Measurements from ENCODE around the gene CCDC117.
A peak's percentile ranks its signal among the peaks of the same experiment; 100 is the strongest.
"Not testable (repeated sequence)": the region's sequence is repeated elsewhere in the genome, so short reads cannot be mapped to it uniquely, and the experiment has no call there.

The CCDC117 gene
- 23.5 to 33.7 (median 23.7) reads per million in 3 donors for total RNA-seq

GRCh38 chr22:28772633-28773460, at the start of gene CCDC117:
TSS of gene CCDC117 (plus strand) at chr22:28772695. CDS start at chr22:28772850, 155 bp downstream.
- H3K27ac ChIP-seq (ENCODE audit: insufficient read depth, low read length, poor library complexity, severe bottlenecking) = peak within 1 kb of the TSS; percentile 88
- H3K36me3 ChIP-seq (ENCODE audit: control insufficient read depth, insufficient read depth, low read length) = no peaks in the 10 kb centered on the region
- H3K9me3 ChIP-seq (ENCODE audit: control insufficient read depth, low read length) = no peaks in the 10 kb centered on the region
- peak within 1 kb of the TSS; percentile 78 for H3K4me3 ChIP-seq (ENCODE audit: insufficient read depth, low read depth, low read length, poor library complexity, severe bottlenecking)
- H3K4me1 ChIP-seq (ENCODE audit: control insufficient read depth, insufficient read depth, low read length, poor library complexity, severe bottlenecking) = peaks cover 3% of the 10 kb centered on the region
- no peaks in the 10 kb centered on the region for H3K27me3 ChIP-seq (replicated peaks; ENCODE audit: control insufficient read depth, insufficient read depth, low read length, poor library complexity, severe bottlenecking)
- DNase-seq = peak; percentile 81 to 91 (median 86)

- Histone ChIP-seq H3K27ac (ENCODE audit: insufficient read depth, low read length, poor library complexity, severe bottlenecking) (no peak overlapping the region), H3K4me3 (ENCODE audit: insufficient read depth, low read depth, low read length, poor library complexity, severe bottlenecking) (no peak overlapping the region), H3K4me1 (ENCODE audit: control insufficient read depth, insufficient read depth, low read length, poor library complexity, severe bottlenecking) (no peaks in the 10 kb centered on the region), H3K9me3 (ENCODE audit: control insufficient read depth, low read length) (no peaks in the 10 kb centered on the region), H3K27me3 (replicated peaks; ENCODE audit: control insufficient read depth, insufficient read depth, low read length, poor library complexity, severe bottlenecking) (no peaks in the 10 kb centered on the region), H3K36me3 (ENCODE audit: control insufficient read depth, insufficient read depth, low read length) (no peaks in the 10 kb centered on the region)
- no peak for DNase-seq
These were observed 44.5 kb upstream of the CCDC117 start for GRCh38 chr22:28728002-28728401.

GRCh38 chr22:28728621-28729313, 43.7 kb upstream of the CCDC117 start:
- Histone ChIP-seq H3K9me3 (ENCODE audit: control insufficient read depth, low read length) (no peaks in the 10 kb centered on the region), H3K36me3 (ENCODE audit: control insufficient read depth, insufficient read depth, low read length) (no peaks in the 10 kb centered on the region), H3K4me3 (ENCODE audit: insufficient read depth, low read depth, low read length, poor library complexity, severe bottlenecking) (no peak overlapping the region), H3K27me3 (replicated peaks; ENCODE audit: control insufficient read depth, insufficient read depth, low read length, poor library complexity, severe bottlenecking) (no peaks in the 10 kb centered on the region), H3K4me1 (ENCODE audit: control insufficient read depth, insufficient read depth, low read length, poor library complexity, severe bottlenecking) (no peaks in the 10 kb centered on the region), H3K27ac (ENCODE audit: insufficient read depth, low read length, poor library complexity, severe bottlenecking) (no peak overlapping the region)
- no peak for DNase-seq

GRCh38 chr22:28730179-28730578, 42.3 kb upstream of the CCDC117 start:
- Histone ChIP-seq H3K4me1 (ENCODE audit: control insufficient read depth, insufficient read depth, low read length, poor library complexity, severe bottlenecking) (no peaks in the 10 kb centered on the region), H3K4me3 (ENCODE audit: insufficient read depth, low read depth, low read length, poor library complexity, severe bottlenecking) (no peak overlapping the region), H3K27ac (ENCODE audit: insufficient read depth, low read length, poor library complexity, severe bottlenecking) (no peak overlapping the region), H3K27me3 (replicated peaks; ENCODE audit: control insufficient read depth, insufficient read depth, low read length, poor library complexity, severe bottlenecking) (no peaks in the 10 kb centered on the region), H3K9me3 (ENCODE audit: control insufficient read depth, low read length) (no peaks in the 10 kb centered on the region), H3K36me3 (ENCODE audit: control insufficient read depth, insufficient read depth, low read length) (no peaks in the 10 kb centered on the region)
- no peak for DNase-seq

GRCh38 chr22:28734393-28734792, 38.1 kb upstream of the CCDC117 start:
- Histone ChIP-seq H3K9me3 (ENCODE audit: control insufficient read depth, low read length) (no peaks in the 10 kb centered on the region), H3K4me1 (ENCODE audit: control insufficient read depth, insufficient read depth, low read length, poor library complexity, severe bottlenecking) (no peaks in the 10 kb centered on the region), H3K36me3 (ENCODE audit: control insufficient read depth, insufficient read depth, low read length) (no peaks in the 10 kb centered on the region), H3K27ac (ENCODE audit: insufficient read depth, low read length, poor library complexity, severe bottlenecking) (no peak overlapping the region), H3K4me3 (ENCODE audit: insufficient read depth, low read depth, low read length, poor library complexity, severe bottlenecking) (no peak overlapping the region), H3K27me3 (replicated peaks; ENCODE audit: control insufficient read depth, insufficient read depth, low read length, poor library complexity, severe bottlenecking) (no peaks in the 10 kb centered on the region)
- no peak for DNase-seq

GRCh38 chr22:28736301-28737155, 36.0 kb upstream of the CCDC117 start:
- H3K4me3 ChIP-seq (ENCODE audit: insufficient read depth, low read depth, low read length, poor library complexity, severe bottlenecking) = no peak overlapping the region
- H3K4me1 ChIP-seq (ENCODE audit: control insufficient read depth, insufficient read depth, low read length, poor library complexity, severe bottlenecking) = no peaks in the 10 kb centered on the region
- H3K27ac ChIP-seq (ENCODE audit: insufficient read depth, low read length, poor library complexity, severe bottlenecking) = no peak overlapping the region
- no peaks in the 10 kb centered on the region for H3K36me3 ChIP-seq (ENCODE audit: control insufficient read depth, insufficient read depth, low read length)
- no peaks in the 10 kb centered on the region for H3K27me3 ChIP-seq (replicated peaks; ENCODE audit: control insufficient read depth, insufficient read depth, low read length, poor library complexity, severe bottlenecking)
- H3K9me3 ChIP-seq (ENCODE audit: control insufficient read depth, low read length) = no peaks in the 10 kb centered on the region
- DNase-seq = no peak

- no peak overlapping the region for H3K27ac ChIP-seq (ENCODE audit: insufficient read depth, low read length, poor library complexity, severe bottlenecking)
- no peak for DNase-seq
- H3K27me3 ChIP-seq (replicated peaks; ENCODE audit: control insufficient read depth, insufficient read depth, low read length, poor library complexity, severe bottlenecking) = no peaks in the 10 kb centered on the region
- peaks cover 3% of the 10 kb centered on the region for H3K4me1 ChIP-seq (ENCODE audit: control insufficient read depth, insufficient read depth, low read length, poor library complexity, severe bottlenecking)
- no peaks in the 10 kb centered on the region for H3K9me3 ChIP-seq (ENCODE audit: control insufficient read depth, low read length)
- no peaks in the 10 kb centered on the region for H3K36me3 ChIP-seq (ENCODE audit: control insufficient read depth, insufficient read depth, low read length)
- no peak overlapping the region for H3K4me3 ChIP-seq (ENCODE audit: insufficient read depth, low read depth, low read length, poor library complexity, severe bottlenecking)
These were observed 34.8 kb upstream of the CCDC117 start for GRCh38 chr22:28737701-28738100.

- not testable (repeated sequence) for DNase-seq; H3K36me3 ChIP-seq (ENCODE audit: control insufficient read depth, insufficient read depth, low read length); H3K27me3 ChIP-seq (replicated peaks; ENCODE audit: control insufficient read depth, insufficient read depth, low read length, poor library complexity, severe bottlenecking); H3K9me3 ChIP-seq (ENCODE audit: control insufficient read depth, low read length); H3K4me1 ChIP-seq (ENCODE audit: control insufficient read depth, insufficient read depth, low read length, poor library complexity, severe bottlenecking); H3K27ac ChIP-seq (ENCODE audit: insufficient read depth, low read length, poor library complexity, severe bottlenecking); H3K4me3 ChIP-seq (ENCODE audit: insufficient read depth, low read depth, low read length, poor library complexity, severe bottlenecking)
These were observed 33.6 kb upstream of the CCDC117 start for GRCh38 chr22:28738876-28739275.

GRCh38 chr22:28741200-28741784, 31.2 kb upstream of the CCDC117 start:
- DNase-seq = no peak
- H3K4me1 ChIP-seq (ENCODE audit: control insufficient read depth, insufficient read depth, low read length, poor library complexity, severe bottlenecking) = peaks cover 4% of the 10 kb centered on the region
- peaks cover 7% of the 10 kb centered on the region for H3K36me3 ChIP-seq (ENCODE audit: control insufficient read depth, insufficient read depth, low read length)
- peak overlapping the region; percentile 85 for H3K4me3 ChIP-seq (ENCODE audit: insufficient read depth, low read depth, low read length, poor library complexity, severe bottlenecking)
- no peaks in the 10 kb centered on the region for H3K9me3 ChIP-seq (ENCODE audit: control insufficient read depth, low read length)
- peak overlapping the region; percentile 62 for H3K27ac ChIP-seq (ENCODE audit: insufficient read depth, low read length, poor library complexity, severe bottlenecking)
- H3K27me3 ChIP-seq (replicated peaks; ENCODE audit: control insufficient read depth, insufficient read depth, low read length, poor library complexity, severe bottlenecking) = no peaks in the 10 kb centered on the region
